IMR-90 (cell line): ENCODE results near the gene CRABP1. TPM values are rescaled to one million over a fixed set of nuclear protein-coding genes. Genes with fewer than 3 reads are reported as not detected.

Source experiments
- ATAC-seq: fragments of 200-7000 bp; cut with Tn5 transposase; 2 replicates; pipeline ENCODE4 v1.9.1; 2020; ENCODE audit warnings: low read depth, mild to moderate bottlenecking, moderate library complexity
- BruUV-seq: library from RNA; stranded (reverse); fragments of 400-500 nt; replicated peaks from 2 replicates; lab custom pipeline; 2021; lab: Mats Ljungman, UMichigan
- CTCF ChIA-PET: fragments of 300-600 bp; formaldehyde crosslinking; extraction: SDS; loops from one replicate; lab custom pipeline; 2021; ENCODE audit warnings: antibody characterized with exemption; lab: Yijun Ruan, JAX
- POLR2A ChIA-PET: fragments of 300-600 bp; sonication (Branson Sonifier 250); formaldehyde crosslinking; loops from one replicate; lab custom pipeline; 2022; ENCODE audit warnings: antibody characterized with exemption; ENCODE audit not compliant: unreplicated experiment; lab: Charles Lee
- DNase-seq: peaks from one replicate; pipeline ENCODE4 v3.0.0; 2013
- H2AFZ ChIP-seq: replicated peaks from 2 replicates; pipeline ENCODE3; 2013; ENCODE audit warnings: low read length, mild to moderate bottlenecking; ENCODE audit not compliant: poor library complexity
- H2AK5ac ChIP-seq: 2 replicates; pipeline ENCODE4 v1.6.1; 2013; ENCODE audit warnings: low read depth, low read length, inconsistent platforms
- H2AK9ac ChIP-seq: replicated peaks from 2 replicates; pipeline ENCODE3; 2013; ENCODE audit warnings: mild to moderate bottlenecking, low read depth, low read length, moderate library complexity; ENCODE audit not compliant: poor library complexity
- H2BK120ac ChIP-seq: 2 replicates; pipeline ENCODE4 v1.6.1; 2013; ENCODE audit warnings: low read depth, low read length, inconsistent platforms
- H2BK15ac ChIP-seq: 3 replicates; pipeline ENCODE4 v1.6.1; 2013; ENCODE audit warnings: low read depth, low read length, inconsistent platforms
- H2BK20ac ChIP-seq: 2 replicates; pipeline ENCODE4 v1.6.1; 2013; ENCODE audit warnings: low read depth, mild to moderate bottlenecking, inconsistent platforms, low read length, moderate library complexity
- H2BK5ac ChIP-seq: 2 replicates; pipeline ENCODE4 v1.6.1; 2013; ENCODE audit warnings: mild to moderate bottlenecking, low read depth, low read length, inconsistent platforms; ENCODE audit not compliant: poor library complexity, severe bottlenecking
- H3K14ac ChIP-seq: replicated peaks from 2 replicates; pipeline ENCODE4 v1.6.1; 2013; ENCODE audit warnings: low read depth, low read length, inconsistent platforms
- H3K18ac ChIP-seq: 2 replicates; pipeline ENCODE4 v1.6.1; 2013; ENCODE audit warnings: low read depth, low read length, control low read depth
- H3K23ac ChIP-seq: 2 replicates; pipeline ENCODE4 v1.6.1; 2013; ENCODE audit warnings: low read depth, low read length, inconsistent platforms
- H3K27ac ChIP-seq: 2 replicates; pipeline ENCODE4 v1.5.1; 2013; ENCODE audit warnings: mild to moderate bottlenecking, control low read depth, low read length; ENCODE audit not compliant: insufficient read depth
- H3K27me3 ChIP-seq: 2 replicates; pipeline ENCODE4 v1.6.1; 2013; ENCODE audit warnings: low read length; ENCODE audit not compliant: control insufficient read depth, insufficient read depth
- H3K36me3 ChIP-seq: 2 replicates; pipeline ENCODE4 v1.6.1; 2013; ENCODE audit warnings: low read length, mixed read lengths; ENCODE audit not compliant: control insufficient read depth, insufficient read depth
- H3K4ac ChIP-seq: 2 replicates; pipeline ENCODE4 v1.6.1; 2013; ENCODE audit warnings: low read depth, low read length, inconsistent platforms
- H3K4me1 ChIP-seq: 2 replicates; pipeline ENCODE4 v1.6.1; 2013; ENCODE audit warnings: low read length, mixed read lengths; ENCODE audit not compliant: control insufficient read depth, insufficient read depth
- H3K4me2 ChIP-seq: 2 replicates; pipeline ENCODE4 v1.6.1; 2013; ENCODE audit warnings: low read depth, mild to moderate bottlenecking, control low read depth, low read length, moderate library complexity
- H3K4me3 ChIP-seq: 2 replicates; pipeline ENCODE4 v1.5.1; 2013; ENCODE audit warnings: low read depth, mild to moderate bottlenecking, control low read depth, low read length, moderate library complexity; ENCODE audit not compliant: insufficient read depth
- H3K56ac ChIP-seq: 2 replicates; pipeline ENCODE4 v1.6.1; 2013; ENCODE audit warnings: low read length, inconsistent platforms; ENCODE audit not compliant: insufficient read depth; ENCODE audit errors: extremely low read depth
- H3K79me1 ChIP-seq, 2 experiments: 2 replicates each; pipeline ENCODE4 v1.6.1; 2013; ENCODE audit warnings: low read length in 2 of 2, inconsistent platforms in 1 of 2, low read depth in 1 of 2
- H3K9ac ChIP-seq: 2 replicates; pipeline ENCODE4 v1.6.1; 2013; ENCODE audit warnings: low read depth, low read length, control low read depth
- H3K9me1 ChIP-seq: 2 replicates; pipeline ENCODE4 v1.6.1; 2013; ENCODE audit warnings: low read length, inconsistent platforms; ENCODE audit not compliant: insufficient read depth
- H3K9me3 ChIP-seq: 2 replicates; pipeline ENCODE4 v1.6.1; 2013; ENCODE audit warnings: low read length; ENCODE audit not compliant: control insufficient read depth, insufficient read depth
- H4K20me1 ChIP-seq: 2 replicates; pipeline ENCODE4 v1.6.1; 2013; ENCODE audit warnings: low read length, inconsistent platforms; ENCODE audit not compliant: insufficient read depth
- H4K5ac ChIP-seq: 2 replicates; pipeline ENCODE4 v1.6.1; 2013; ENCODE audit warnings: mild to moderate bottlenecking, low read depth, low read length, control low read depth
- H4K8ac ChIP-seq, 2 experiments: 2 replicates each; pipeline ENCODE4 v1.6.1; 2013; ENCODE audit warnings: low read depth in 2 of 2, low read length in 2 of 2, control low read depth in 1 of 2, inconsistent platforms in 1 of 2
- H4K91ac ChIP-seq: 2 replicates; pipeline ENCODE4 v1.6.1; 2013; ENCODE audit warnings: low read depth, low read length, inconsistent platforms; ENCODE audit not compliant: insufficient read depth
- RAD21 ChIP-seq: IDR thresholded peaks from 2 replicates; pipeline ENCODE4 v1.6.1; 2012; ENCODE audit warnings: low read length, improper control_type of control experiment
- WGBS, 2 experiments: methylation state at CpG; one replicate each; pipeline versions ENCODE4 v1.1.5 to v1.1.7; 2013; ENCODE audit warnings: missing lambda C conversion rate in 2 of 2; ENCODE audit not compliant: insufficient read length in 1 of 2; ENCODE audit errors: extremely low coverage in 2 of 2; 5-methylcytosine and 5-hydroxymethylcytosine counted together
- dilution Hi-C: fragments of 300-500 bp; cut with HindIII; formaldehyde crosslinking; loops from one replicate; pipeline ENCODE4 v1.14.3; 2018; ENCODE audit warnings: low sequenced_read_pairs; ENCODE audit not compliant: unreplicated experiment
- in situ Hi-C: fragments of 300-500 bp; cut with MboI; formaldehyde crosslinking; loops from 3 replicates; pipeline ENCODE4 v1.14.3; 2019; ENCODE audit warnings: low sequenced_read_pairs, inconsistent platforms, mixed read lengths
- intact Hi-C: fragments of 100-400 bp; cut with micrococcal nuclease; formaldehyde crosslinking; loops from 2 replicates; pipeline ENCODE4 v1.10.0; 2022
- polyA plus RNA-seq, 3 experiments: library from polyadenylated mRNA; depleted of rRNA; stranded (reverse); fragments of >200 nt; gene quantifications; 2 replicates each; pipeline ENCODE4 v1.2.3, GENCODE V29; 2012; ENCODE audit warnings: low replicate concordance in 1 of 3
- total RNA-seq: library from RNA; depleted of rRNA; stranded (reverse); fragments of >200 nt; gene quantifications from 2 replicates; pipeline ENCODE4 v1.2.3, GENCODE V29; 2012

The CRABP1 gene
- total and polyA plus RNA-seq, 2 of the 4 experiments (the other 2 are of a cell fraction) = not detected

DNA sequence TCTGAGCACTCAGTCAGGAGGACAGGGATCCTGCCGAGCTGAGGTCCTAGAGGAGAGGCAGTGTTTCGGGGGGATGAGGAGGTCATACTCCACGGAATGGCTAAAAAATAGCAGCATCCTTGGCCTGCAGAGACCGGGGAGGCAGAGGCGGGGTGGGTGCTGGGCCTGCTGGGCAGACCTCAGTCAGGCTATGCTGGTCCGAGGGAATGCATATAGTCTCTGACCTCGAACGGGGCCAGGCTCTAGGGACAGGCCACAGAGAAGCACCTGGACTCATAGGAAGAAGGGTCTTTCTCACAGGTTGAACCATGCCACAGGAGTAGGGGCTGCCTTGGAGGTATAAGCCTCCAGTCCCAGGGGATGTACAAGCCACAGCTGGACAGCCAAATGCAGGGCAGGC lies 26.8 kb upstream of the CRABP1 start:
- H2BK15ac ChIP-seq = no peak overlapping the region
- no peaks in the 10 kb centered on the region for H3K79me1 ChIP-seq
- H3K4ac ChIP-seq = no peak overlapping the region
- TF ChIP-seq RAD21 = no peak
- no peaks in the 10 kb centered on the region for H3K36me3 ChIP-seq
- no peak overlapping the region for H4K91ac ChIP-seq
- no peak overlapping the region for H4K5ac ChIP-seq
- 69% methylated on average over 3 of the region's 8 CpGs; no CpG with 5 or more reads in 1 of the 2 experiments for WGBS, 2 experiments
- H3K9ac ChIP-seq = no peak overlapping the region
- H3K27ac ChIP-seq = no peak overlapping the region
- H3K9me3 ChIP-seq = no peaks in the 10 kb centered on the region
- no peak overlapping the region for H2BK120ac ChIP-seq
- no peak overlapping the region for H4K8ac ChIP-seq
- peaks cover 3% of the 10 kb centered on the region; the same call in 1 of the 2 replicates for H3K9me1 ChIP-seq
- no peak overlapping the region for H3K18ac ChIP-seq
- in situ Hi-C loops = loop anchor here (5.0 kb wide), 1 partner anchor 104 kb away; no protein-coding TSS in a partner anchor
- H2AK9ac ChIP-seq = no peak overlapping the region
- DNase-seq (no peak), ATAC-seq (no peak)
- H3K23ac ChIP-seq = no peak overlapping the region
- H2BK5ac ChIP-seq = no peak overlapping the region
- H2AK5ac ChIP-seq = no peak overlapping the region
- H3K56ac ChIP-seq = no peak overlapping the region
- H3K27me3 ChIP-seq = peaks cover 25% of the 10 kb centered on the region; the same call in 1 of the 2 replicates
- no TSS peak for BruUV-seq
- H3K4me2 ChIP-seq = no peak overlapping the region
- H2AFZ ChIP-seq = no peak overlapping the region
- dilution Hi-C loops = no loop called here
- H3K14ac ChIP-seq = no peak overlapping the region
- H2BK20ac ChIP-seq = no peak overlapping the region
- H4K20me1 ChIP-seq = no peaks in the 10 kb centered on the region
- H3K4me1 ChIP-seq = no peaks in the 10 kb centered on the region
- intact Hi-C loops = no loop called here
- H3K4me3 ChIP-seq = no peak overlapping the region
- POLR2A ChIA-PET = no interaction called here
- CTCF ChIA-PET = no interaction called here
